ENCODE measurements around the gene SREK1IP1. TPM values are rescaled to one million over a fixed set of nuclear protein-coding genes. Genes with fewer than 3 reads are reported as not detected.
"Not testable (repeated sequence)": the region's sequence is repeated elsewhere in the genome, so short reads cannot be mapped to it uniquely, and the experiment has no call there.

The SREK1IP1 gene
- total RNA-seq, 1 experiment from 2014 or later = 6.8 TPM

DNA sequence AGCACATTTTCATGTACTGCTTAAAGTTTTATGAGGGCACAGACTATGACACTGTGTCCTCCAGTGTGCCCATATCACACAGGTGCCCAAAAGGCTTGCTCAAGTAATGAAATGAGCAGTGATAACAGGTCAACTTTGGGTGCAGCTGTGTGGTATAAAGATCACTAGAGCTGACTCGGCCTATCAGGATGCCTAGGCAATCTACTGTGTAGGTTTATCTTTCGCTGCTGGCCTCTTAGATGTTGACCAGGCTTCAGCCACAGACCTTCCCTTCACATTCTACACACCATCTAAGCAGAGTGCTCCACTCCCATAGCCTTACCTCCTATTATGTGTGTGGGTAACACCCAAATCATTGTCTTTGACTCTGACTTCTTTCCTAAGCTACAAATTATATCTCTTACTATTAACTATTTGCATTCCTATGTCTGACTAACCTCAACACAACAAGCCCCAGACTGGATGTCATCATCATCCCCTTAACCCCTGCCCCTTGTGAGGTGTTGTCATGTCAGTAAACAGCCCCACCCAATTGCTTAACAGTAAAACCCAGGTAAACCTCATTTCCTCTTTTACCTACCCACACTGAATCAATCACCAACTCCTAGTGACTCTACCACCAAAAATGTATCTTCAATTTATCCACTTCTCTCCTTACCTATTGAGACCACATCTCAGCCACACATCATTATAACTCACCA is 2.5 kb downstream of the SREK1IP1 start:
- DNase-seq (ENCODE audit: low spot score) = no peak

- DNase-seq (ENCODE audit: low spot score) = no peak
Measured at GRCh38 chr5:64763948-64764503, 4.5 kb downstream of the SREK1IP1 start.

GRCh38 chr5:64759960-64760660 is 8.4 kb downstream of the SREK1IP1 start:
- no peak for DNase-seq (ENCODE audit: low spot score)

- no peak for DNase-seq (ENCODE audit: low spot score)
Measured at GRCh38 chr5:64758901-64759300, 9.6 kb downstream of the SREK1IP1 start.

DNA sequence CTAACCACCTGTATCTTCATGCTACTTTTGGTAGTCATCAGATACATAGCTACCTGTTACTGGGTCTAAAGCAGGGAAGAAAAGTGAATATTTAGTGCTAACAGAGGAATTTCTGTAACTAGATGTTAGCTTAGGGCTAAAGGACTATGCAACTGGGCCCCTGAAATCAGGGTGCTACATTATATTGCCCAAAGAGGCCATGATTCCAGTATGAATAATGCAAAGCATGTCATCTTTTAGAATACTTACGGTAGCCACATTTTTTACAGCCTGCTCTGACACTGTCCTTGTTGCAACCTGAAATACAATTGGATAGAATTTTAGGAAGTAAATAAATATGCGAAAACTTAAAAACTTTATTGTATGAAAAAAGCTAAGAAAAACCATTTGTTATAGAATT is 14.4 kb downstream of the SREK1IP1 start:
- DNase-seq (ENCODE audit: low spot score) = no peak

GRCh38 chr5:64749385-64749784 is 19.1 kb downstream of the SREK1IP1 start:
- DNase-seq (ENCODE audit: low spot score) = no peak

GRCh38 chr5:64746446-64746845 is 22.0 kb downstream of the SREK1IP1 start:
- DNase-seq (ENCODE audit: low spot score) = no peak

DNA sequence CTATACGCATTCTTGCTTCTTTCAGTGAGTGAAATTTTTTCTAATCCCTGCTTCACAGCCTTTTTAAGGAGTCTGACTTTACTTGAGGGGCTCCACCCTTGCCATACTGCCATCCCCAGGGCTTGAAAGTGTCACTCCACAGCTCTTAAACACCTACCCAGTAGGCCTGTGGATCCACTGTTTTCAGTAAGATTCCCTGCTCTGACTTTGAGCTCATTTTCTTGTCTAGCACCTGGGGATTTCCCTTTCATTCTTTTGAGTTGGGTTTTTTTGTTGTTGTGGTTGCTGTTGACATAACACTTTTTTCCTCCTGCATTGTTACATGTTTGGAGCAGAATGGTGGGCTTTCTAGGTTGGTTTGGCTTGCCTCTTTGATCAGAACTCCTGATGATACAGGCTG is 23.6 kb downstream of the SREK1IP1 start:
- no peak for DNase-seq (ENCODE audit: low spot score)

DNA sequence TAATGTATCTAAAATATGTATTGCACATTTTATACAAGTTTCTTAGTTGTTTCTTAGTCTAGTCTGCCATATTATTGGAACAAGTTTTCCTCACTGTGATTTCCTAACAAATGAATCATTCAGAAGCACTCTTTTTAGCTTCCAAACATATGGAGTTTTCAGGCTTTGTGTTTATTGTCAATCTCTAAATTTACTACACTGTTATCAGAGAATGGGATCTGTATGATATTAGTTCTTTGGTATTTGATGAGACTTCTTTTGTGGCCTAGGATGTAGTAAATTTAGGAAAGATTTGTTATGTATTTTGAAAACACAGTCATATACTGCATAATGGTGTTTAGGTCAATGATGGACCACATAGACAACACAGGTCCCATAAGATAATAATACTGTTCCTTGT is 25.7 kb downstream of the SREK1IP1 start:
- DNase-seq (ENCODE audit: low spot score) = no peak

DNA sequence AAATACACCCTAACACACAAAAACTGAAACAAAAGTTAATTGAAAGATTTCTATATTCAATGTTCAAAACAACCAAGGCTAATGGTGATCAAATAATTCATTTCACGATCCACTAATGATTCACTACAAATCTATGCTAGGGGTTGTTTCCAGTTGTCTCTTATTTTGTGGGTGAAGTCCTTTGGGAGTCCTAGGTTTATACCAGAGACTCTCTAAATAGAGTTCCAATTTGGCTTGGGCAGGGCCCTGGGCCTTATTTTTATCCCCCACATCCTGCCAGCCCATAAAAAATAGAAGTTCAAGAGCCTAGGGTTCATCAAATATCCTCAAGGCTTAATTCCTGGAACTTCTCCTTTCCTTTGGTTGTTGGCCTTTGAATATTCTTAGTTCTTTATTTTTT is 26.1 kb downstream of the SREK1IP1 start:
- no peak for DNase-seq (ENCODE audit: low spot score)

GRCh38 chr5:64727150-64727549 is 41.3 kb downstream of the SREK1IP1 start:
- DNase-seq (ENCODE audit: low spot score) = no peak

GRCh38 chr5:64722588-64722987 is 45.9 kb downstream of the SREK1IP1 start:
- DNase-seq (ENCODE audit: low spot score) = no peak

GRCh38 chr5:64714495-64714894 is 54.0 kb downstream of the SREK1IP1 start:
- not testable (repeated sequence) for DNase-seq (ENCODE audit: low spot score)

DNA sequence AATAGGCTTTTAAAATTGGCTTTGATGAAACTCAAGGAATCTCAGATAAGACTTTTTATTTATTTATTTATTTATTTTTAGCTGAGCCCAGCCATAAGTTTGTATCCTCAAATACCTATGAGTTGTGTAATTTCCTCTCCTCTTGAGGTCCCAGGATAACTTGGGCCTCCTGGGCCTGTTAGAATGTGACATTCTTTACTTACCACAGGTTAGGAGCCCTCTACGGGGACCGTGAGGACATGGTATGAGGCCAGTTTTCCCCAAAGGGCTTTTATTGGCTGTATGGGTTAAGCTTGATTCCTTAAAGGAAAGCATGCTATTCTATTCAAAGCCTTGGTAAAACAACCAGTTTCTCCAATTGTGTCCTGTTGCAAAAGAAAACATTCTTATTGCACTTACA is 61.3 kb downstream of the SREK1IP1 start:
- DNase-seq (ENCODE audit: low spot score) = no peak

- DNase-seq (ENCODE audit: low spot score) = not testable (repeated sequence)
Measured at GRCh38 chr5:64706074-64706473, 62.4 kb downstream of the SREK1IP1 start.

DNA sequence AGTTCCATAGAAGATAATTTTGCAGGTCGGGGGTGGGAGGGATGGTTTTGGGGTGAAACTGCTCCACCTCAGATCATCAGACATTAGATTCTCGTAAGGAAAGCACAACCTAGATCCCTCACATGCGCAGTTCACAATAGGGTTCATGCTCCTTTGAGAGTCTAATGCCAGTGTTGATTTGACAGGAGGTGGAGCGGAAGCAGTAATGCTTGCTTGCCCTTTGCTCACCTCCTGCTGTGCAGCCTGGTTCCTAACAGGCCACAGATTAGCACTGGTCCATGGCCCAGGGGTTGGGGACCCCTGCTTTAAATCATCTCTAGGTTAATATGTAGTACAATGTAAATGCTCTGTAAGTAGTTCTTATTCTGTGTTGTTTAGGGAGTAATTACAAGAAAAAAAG is 67.7 kb downstream of the SREK1IP1 start:
- no peak for DNase-seq (ENCODE audit: low spot score)

GRCh38 chr5:64696414-64696813 is 72.1 kb downstream of the SREK1IP1 start:
- not testable (repeated sequence) for DNase-seq (ENCODE audit: low spot score)

GRCh38 chr5:64693636-64694035 is 74.9 kb downstream of the SREK1IP1 start:
- DNase-seq (ENCODE audit: low spot score) = no peak

- DNase-seq (ENCODE audit: low spot score) = no peak
Measured at GRCh38 chr5:64691291-64691690, 77.2 kb downstream of the SREK1IP1 start.

GRCh38 chr5:64690417-64691151 is 77.9 kb downstream of the SREK1IP1 start, which contains the start of gene SHISAL2B:
Gene SHISAL2B, plus strand, starts transcription at chr5:64690503. Its CDS starts 121 bp downstream, at chr5:64690624.
- DNase-seq (ENCODE audit: low spot score) = no peak

DNA sequence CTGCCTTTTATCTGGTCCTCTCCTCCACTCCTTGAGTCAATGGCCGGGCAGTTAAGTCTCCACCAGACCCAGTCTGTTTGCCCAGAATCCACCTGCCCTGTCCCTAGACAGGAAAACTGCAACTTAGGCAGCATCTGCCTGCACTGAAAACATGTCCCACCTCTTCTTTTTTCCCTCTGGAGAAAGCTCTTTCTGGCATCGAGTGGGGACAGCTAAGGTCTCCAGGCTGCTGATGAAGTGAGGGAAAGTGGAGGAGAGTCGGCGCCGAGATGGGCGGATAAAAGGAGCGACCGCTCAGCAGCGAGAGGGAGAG is 78.4 kb downstream of the SREK1IP1 start:
- no peak for DNase-seq (ENCODE audit: low spot score)

DNA sequence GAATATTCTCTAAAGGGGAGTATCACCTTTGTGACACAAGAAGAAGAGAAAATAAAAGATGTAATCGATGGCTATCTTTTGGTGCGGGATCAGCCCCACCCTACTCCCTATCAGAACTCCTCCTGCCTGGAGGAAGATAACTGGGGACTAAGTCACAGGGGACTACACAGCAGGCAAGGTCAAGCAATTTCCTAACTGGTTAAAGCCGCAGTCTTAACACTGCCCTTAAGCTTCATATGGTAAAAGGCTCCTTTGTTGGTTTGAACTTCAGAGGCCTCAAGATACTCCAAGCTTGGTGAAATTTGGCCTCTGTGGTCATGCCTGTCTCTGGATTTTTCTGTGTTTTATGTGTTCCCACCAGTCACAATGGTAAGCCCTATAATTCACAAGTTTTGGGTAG is 79.5 kb downstream of the SREK1IP1 start:
- DNase-seq (ENCODE audit: low spot score) = no peak

DNA sequence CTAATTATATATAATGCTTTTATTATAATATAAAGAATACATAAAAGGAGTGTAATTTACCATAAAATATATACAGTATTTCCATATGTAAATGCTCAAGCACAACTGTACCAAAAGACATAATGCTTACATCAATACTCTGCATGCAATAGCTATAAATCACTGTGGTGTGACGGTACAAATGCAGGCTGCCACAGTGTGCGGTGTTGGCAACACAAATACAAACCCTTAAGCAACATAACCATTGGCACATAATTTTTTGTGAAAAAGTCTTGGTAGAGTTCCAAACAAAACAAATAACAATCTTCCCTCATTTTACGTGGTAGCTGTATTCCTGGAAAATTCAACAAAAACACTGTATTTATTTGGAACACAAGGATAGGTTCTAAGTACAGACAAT is 80.1 kb downstream of the SREK1IP1 start:
- DNase-seq (ENCODE audit: low spot score) = no peak

Measured in H4 (cell line).